ENCODE measurements around the gene IRF7. TPM values are rescaled to one million over a fixed set of nuclear protein-coding genes. Genes with fewer than 3 reads are reported as not detected.

IRF7 gene
- total and polyA plus RNA-seq, 9 of the 15 experiments (the other 6 are each of a cell fraction or from before 2014, with no cell fraction given) = 0.27 to 7.6 (median 1.8) TPM

- no peak for TF ChIP-seq TAF1 (IDR thresholded peaks at IDR 0.05; ENCODE audit: control insufficient read depth, extremely low read depth, insufficient read depth, low read length, severe bottlenecking)
- TF ChIP-seq SMARCA5 (IDR thresholded peaks at IDR 0.05) = no peak
- TF ChIP-seq, protein P1, sequence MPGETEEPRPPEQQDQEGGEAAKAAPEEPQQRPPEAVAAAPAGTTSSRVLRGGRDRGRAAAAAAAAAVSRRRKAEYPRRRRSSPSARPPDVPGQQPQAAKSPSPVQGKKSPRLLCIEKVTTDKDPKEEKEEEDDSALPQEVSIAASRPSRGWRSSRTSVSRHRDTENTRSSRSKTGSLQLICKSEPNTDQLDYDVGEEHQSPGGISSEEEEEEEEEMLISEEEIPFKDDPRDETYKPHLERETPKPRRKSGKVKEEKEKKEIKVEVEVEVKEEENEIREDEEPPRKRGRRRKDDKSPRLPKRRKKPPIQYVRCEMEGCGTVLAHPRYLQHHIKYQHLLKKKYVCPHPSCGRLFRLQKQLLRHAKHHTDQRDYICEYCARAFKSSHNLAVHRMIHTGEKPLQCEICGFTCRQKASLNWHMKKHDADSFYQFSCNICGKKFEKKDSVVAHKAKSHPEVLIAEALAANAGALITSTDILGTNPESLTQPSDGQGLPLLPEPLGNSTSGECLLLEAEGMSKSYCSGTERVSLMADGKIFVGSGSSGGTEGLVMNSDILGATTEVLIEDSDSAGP (CRISPR knock-in tag; IDR thresholded peaks at IDR 0.05) = no peak
- no peak for TF ChIP-seq RERE (CRISPR knock-in tag; IDR thresholded peaks at IDR 0.05; ENCODE audit: borderline replicate concordance)
- no peak for TF ChIP-seq E2F3 (CRISPR knock-in tag; IDR thresholded peaks at IDR 0.05)
- no peak for TF ChIP-seq ZNF445 (CRISPR knock-in tag; IDR thresholded peaks at IDR 0.05; ENCODE audit: low read depth)
- no peak for TF ChIP-seq MCM7 (IDR thresholded peaks at IDR 0.05)
- no peak for TF ChIP-seq EGR1 (conservative IDR thresholded peaks at IDR 0.05)
Observed at GRCh38 chr11:656866-657265, 41.1 kb upstream of the IRF7 start (continued).
